NCI-H748 (cell line): ENCODE measurements around the gene RBM12.

Experiments
- DNase-seq: peaks from one replicate; lab custom pipeline; 2025; ENCODE audit not compliant: unreplicated experiment; lab: John Stamatoyannopoulos, UW

Gene RBM12

GRCh38 chr20:35626386-35627001 lies 38.2 kb downstream of the RBM12 start:
- no peak for DNase-seq

- no peak for DNase-seq
Measured at GRCh38 chr20:35625584-35626385, 38.9 kb downstream of the RBM12 start.

- no peak for DNase-seq
Measured at GRCh38 chr20:35621560-35621946, 43.1 kb downstream of the RBM12 start.

- DNase-seq: no peak
Measured at GRCh38 chr20:35620818-35621559, 43.7 kb downstream of the RBM12 start.

GRCh38 chr20:35619196-35620095 lies 45.3 kb downstream of the RBM12 start:
- DNase-seq: peak; percentile 82

GRCh38 chr20:35618263-35619131 lies 46.2 kb downstream of the RBM12 start:
- peak; percentile 54 for DNase-seq

- DNase-seq: peak; percentile 78
Measured at GRCh38 chr20:35617397-35618262, 47.1 kb downstream of the RBM12 start.

- DNase-seq: peak; percentile 70
Measured at GRCh38 chr20:35616465-35617396, 48.0 kb downstream of the RBM12 start.

- DNase-seq: peak; percentile 99
Measured at GRCh38 chr20:35615667-35616464, 48.8 kb downstream of the RBM12 start, which contains the start of gene SPAG4. Gene SPAG4 (plus strand): TSS chr20:35615829. CDS start chr20:35616004, 175 bp downstream.

GRCh38 chr20:35611482-35611881 lies 53.2 kb downstream of the RBM12 start:
- DNase-seq: no peak

GRCh38 chr20:35610833-35611427 lies 53.8 kb downstream of the RBM12 start:
- DNase-seq: no peak

GRCh38 chr20:35607003-35607735 lies 57.5 kb downstream of the RBM12 start:
- DNase-seq: no peak

- no peak for DNase-seq
Measured at GRCh38 chr20:35606127-35606526, 58.6 kb downstream of the RBM12 start.

- DNase-seq: peak; percentile 34
Measured at GRCh38 chr20:35604449-35604747, 60.3 kb downstream of the RBM12 start.

- no peak for DNase-seq
Measured at GRCh38 chr20:35603695-35604448, 60.8 kb downstream of the RBM12 start.
